ENCODE results near the gene ADAM12.

GRCh38 chr10:126133082-126133620 is 255.1 kb downstream of the ADAM12 start:
- TF ChIP-seq POLR2A (IDR thresholded peaks at IDR 0.05): no peak
- no peak for TF ChIP-seq POLR2AphosphoS5 (IDR thresholded peaks at IDR 0.05)
- TF ChIP-seq, protein P1, sequence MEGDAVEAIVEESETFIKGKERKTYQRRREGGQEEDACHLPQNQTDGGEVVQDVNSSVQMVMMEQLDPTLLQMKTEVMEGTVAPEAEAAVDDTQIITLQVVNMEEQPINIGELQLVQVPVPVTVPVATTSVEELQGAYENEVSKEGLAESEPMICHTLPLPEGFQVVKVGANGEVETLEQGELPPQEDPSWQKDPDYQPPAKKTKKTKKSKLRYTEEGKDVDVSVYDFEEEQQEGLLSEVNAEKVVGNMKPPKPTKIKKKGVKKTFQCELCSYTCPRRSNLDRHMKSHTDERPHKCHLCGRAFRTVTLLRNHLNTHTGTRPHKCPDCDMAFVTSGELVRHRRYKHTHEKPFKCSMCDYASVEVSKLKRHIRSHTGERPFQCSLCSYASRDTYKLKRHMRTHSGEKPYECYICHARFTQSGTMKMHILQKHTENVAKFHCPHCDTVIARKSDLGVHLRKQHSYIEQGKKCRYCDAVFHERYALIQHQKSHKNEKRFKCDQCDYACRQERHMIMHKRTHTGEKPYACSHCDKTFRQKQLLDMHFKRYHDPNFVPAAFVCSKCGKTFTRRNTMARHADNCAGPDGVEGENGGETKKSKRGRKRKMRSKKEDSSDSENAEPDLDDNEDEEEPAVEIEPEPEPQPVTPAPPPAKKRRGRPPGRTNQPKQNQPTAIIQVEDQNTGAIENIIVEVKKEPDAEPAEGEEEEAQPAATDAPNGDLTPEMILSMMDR (IDR thresholded peaks at IDR 0.05): no peak

All from prostate gland (tissue), 2 donors.